Measurements from ENCODE around the gene EPHA6.

EPHA6 gene

DNA sequence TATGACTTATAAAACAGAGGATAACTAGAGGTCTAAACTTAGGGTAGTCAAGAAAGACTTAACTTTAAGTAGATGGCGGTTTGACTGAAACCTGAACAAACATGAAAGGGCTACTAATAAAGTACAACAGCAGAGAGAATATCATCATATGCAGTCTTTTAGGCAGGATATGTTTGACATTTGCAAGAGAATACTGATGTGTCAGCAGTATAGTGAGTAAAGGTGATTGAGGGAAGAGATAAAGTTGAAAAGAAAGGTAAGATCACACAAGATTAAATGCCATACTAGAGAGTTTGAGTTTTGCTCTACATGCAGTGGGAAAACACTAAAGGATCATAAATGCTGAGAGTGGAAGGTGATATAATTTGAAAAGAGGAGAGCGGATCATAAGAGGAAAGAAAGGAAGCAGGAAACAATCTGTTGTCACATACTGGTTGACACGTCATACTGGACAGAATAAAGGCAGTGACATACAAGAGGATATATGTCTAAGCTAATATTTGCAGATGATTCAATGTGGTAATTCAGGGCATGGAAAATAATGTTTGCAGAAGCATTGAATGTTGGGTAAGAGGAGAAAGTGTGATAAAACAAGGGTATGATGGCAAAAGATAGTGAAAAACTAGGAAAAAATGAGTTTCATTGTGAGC, 223.0 kb downstream of the EPHA6 start:
- DNase-seq: no peak

GRCh38 chr3:97043411-97043810, 229.0 kb downstream of the EPHA6 start:
- DNase-seq: no peak

DNA sequence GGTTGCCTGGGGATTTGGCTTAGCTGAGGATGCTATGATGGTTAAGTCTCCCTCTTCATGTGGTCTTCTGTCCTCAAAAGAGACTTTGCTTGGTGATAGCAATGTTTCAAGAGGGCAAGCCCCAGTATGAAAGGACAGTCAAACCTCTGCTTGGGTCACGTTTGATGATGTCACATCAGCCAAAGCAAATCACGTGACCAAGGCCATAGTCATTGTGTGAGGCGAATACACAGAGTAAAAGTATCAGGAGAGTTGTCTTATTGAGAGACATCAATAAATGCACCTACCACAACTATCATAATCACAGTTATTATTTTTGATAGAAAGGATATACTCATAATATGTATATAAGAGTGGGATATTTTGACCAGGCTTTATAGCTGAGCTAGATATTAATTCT, 243.0 kb downstream of the EPHA6 start:
- DNase-seq: no peak

DNA sequence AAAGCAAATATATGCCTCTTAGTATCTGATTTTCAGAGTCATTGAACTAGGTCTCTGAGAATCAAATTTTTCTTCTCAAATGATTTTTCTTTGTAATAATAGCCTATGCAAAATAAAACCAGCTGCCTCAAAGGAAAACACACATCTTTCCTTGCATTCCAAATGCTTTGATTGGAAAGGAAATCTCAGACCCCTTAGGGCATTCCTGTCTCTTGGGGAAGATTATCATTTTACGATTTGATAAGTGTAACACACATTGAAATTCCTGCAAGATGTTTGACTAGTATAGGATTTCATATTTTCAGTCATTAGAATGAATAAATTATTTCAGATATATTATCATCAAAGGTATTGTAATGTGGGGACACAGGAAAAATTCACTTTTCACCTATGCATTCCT, 244.8 kb downstream of the EPHA6 start:
- no peak for DNase-seq

DNA sequence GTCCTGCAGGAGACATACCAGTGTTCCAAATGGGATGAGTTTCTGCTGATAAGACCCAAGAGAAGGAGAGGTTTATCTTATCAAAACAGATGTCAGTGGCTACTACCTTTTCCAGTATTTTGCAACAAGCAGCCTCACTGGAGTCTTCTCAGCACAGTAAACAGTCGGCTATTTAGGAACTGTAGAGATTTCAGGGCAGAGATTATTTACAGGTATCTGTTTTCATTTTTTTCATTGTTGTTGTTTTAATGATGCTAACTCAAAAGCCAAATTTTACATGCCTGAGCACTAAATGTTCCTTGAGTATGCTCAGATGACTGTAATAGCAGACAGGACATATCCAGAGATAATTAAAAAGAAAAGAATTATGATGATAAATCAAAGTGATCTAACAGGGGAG, 252.1 kb downstream of the EPHA6 start:
- DNase-seq: no peak

DNA sequence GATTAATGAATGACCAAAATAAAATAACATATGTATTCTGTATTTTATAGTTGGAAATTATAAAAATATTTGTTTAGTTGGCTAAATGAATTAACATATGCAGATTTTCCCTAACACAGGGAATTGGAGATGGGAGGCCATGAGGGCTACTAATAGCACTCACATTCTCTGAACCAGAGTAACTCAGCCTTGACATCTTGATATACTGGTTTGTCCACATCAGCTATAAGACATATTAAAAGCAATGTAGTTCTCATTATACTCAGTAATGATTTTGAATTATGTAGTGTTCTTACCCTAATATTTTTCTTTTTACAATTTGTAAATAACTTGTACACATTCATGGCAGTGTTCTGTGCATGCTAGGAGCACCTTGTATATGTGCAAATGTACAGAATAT, 255.9 kb downstream of the EPHA6 start:
- DNase-seq: no peak

DNA sequence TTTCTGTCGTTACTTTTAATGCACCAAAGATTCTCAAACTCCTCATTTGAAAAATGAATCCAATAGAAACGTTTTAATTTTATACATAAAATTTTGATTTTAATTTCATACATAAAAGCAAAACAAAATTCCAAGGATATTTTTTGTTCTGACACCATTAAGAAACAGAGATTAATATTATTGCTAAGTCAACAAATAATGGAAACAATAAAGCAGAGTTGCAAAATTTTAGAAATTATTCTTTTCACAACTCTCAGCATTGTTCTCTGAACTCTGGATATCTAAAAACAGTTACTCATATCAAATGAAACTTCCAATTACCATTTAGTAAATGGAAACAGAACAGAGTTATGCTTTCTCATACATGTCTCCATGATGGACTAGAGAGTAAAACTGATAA, 260.2 kb downstream of the EPHA6 start:
- DNase-seq: no peak

DNA sequence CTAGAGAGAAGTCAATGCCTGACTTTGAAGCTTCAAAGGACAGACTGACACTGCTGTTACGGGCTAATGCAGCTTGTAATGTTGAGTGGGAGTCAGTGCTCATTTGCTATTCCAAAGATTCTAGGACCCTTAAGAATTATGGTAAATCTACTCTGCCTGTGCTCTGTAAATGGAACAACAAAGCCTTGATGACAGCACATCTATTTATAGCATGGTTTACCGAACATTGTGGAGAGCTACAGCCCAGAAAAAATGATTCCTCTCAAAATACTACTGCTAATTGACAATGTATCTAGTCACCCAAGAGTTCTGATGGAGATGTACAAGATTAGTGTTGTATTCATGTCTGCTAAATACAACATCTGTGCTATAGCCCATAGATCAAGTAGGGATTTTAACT, 262.3 kb downstream of the EPHA6 start:
- DNase-seq: no peak

DNA sequence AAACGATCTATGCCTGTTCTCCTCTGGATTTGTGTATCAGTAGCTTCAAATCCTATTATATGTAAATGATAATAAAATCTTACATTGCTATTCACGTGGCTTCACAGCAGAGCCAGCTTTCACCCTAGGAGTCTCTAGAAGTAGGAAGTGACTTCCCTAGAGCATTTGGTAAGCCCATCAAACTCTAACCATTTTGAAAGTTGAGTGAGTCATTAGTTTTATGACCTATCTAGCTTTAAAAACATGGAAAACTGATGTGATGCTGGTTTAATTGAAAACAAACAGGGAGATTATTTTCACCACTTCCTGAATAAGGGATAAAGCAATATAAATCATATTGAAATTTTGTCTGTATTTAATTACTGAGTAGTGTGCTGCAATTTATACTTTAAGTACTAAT, 275.2 kb downstream of the EPHA6 start:
- no peak for DNase-seq

DNA sequence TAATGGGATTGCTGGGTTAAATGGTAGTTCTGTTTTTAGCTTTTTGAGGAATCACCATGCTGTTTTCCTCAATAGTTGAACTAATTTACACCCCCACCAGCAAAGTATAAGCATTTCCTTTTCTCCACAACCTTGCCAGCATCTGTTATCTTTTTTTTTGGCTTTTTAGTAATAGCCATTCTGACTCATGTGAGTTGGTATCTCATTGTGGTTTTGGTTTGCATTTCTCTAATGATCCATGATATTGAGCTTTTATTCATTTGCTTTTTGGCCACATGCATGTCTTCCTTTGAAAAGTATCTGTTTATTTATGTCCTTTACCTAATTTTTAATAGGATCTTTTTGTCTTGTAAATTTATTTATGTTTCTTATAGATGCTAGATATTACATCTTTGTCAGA, 288.2 kb downstream of the EPHA6 start:
- DNase-seq: no peak

GRCh38 chr3:97105989-97106651, 291.7 kb downstream of the EPHA6 start:
- no peak for DNase-seq

GRCh38 chr3:97106652-97106989, 292.2 kb downstream of the EPHA6 start:
- no peak for DNase-seq

GRCh38 chr3:97108136-97108535, 293.7 kb downstream of the EPHA6 start:
- DNase-seq: no peak

GRCh38 chr3:97111244-97111643, 296.9 kb downstream of the EPHA6 start:
- DNase-seq: no peak

DNA sequence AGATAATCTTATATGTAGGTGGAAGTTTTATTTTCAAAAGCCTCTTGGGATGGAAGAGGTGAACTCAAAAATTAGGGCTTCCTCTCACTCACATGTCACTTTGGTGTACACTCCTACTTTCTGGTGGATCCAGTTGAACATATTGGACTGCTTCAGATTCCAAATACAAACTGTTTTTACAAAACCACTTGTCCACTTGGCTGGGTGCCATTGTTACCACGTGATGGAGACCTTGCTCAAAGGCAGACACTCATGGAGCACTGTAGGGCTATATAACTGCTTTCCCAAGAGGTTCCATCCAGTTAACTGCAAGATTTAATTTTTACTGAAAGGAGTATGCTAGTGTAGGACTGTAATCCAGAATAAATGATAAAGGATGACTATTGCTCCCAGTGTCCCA, 307.0 kb downstream of the EPHA6 start:
- DNase-seq: no peak

- no peak for DNase-seq
Observed at GRCh38 chr3:97125902-97126499, 311.6 kb downstream of the EPHA6 start.

DNA sequence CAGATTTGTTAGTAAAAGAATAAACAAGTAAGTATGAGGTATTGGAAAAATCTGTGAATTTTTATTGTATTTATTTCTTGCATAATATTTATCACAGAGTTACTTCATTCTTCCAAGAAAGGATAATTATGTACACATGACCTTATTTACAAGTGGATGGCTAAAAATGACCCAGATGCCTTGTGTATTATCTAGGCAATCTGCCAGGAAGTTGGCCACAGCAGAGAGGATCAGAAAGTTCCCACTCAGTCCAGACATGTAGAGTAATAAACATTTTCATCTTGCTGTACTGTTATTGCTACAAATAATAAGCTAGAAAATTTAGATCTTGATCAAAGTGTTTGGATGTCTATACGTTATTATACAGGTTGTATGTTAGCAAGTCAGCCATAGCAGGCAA, 317.1 kb downstream of the EPHA6 start:
- DNase-seq: no peak

DNA sequence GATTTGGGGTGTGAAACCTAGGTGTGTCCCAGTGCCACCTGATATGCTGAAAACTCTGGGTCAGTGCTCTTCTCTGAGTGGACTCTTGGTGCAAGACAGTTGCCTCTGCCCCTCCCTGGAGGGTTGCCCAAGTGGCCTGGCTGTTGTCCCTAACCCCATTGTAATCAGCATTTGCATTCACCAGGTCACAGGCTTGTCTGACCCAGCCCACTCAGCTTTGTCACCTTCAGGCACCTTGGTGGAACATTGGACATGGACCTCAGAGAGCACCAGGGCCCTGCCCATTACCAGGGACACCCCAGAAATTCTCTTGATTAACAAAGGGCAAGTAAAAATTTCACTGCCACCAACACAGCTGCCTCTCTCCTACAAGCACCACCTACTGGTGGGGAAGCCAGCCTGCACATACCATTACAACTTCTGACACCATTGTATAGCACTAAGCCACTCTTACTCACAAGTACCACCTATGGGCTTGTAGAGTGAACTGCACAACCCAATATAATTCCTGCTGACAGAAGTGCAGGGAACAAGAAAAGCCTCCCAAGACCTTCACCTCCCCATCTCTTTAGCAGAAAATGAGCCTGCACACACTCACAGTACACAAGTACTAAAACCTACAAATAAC, 324.6 kb downstream of the EPHA6 start:
- no peak for DNase-seq

- no peak for DNase-seq
Observed at GRCh38 chr3:97148931-97149330, 334.5 kb downstream of the EPHA6 start.

GRCh38 chr3:97161169-97161568, 346.8 kb downstream of the EPHA6 start:
- no peak for DNase-seq

DNA sequence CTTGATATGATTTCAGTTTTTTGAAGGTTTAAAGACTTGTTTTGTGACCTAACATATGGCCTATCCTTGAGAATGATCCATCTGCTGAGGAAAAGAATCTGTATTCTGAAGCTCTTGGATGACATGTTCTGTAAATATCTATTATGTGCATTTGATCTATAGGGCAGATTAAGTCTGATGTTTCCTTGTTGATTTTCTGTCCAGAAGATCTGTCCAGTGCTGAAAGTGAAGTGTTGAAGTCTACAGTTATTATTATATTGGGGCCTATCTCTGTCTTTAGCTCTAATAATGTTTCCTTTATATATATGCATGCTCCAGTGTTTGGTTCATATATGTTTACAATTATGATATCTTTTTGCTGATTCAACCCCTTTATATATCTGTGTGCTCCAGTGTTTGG, 362.8 kb downstream of the EPHA6 start:
- no peak for DNase-seq

DNA sequence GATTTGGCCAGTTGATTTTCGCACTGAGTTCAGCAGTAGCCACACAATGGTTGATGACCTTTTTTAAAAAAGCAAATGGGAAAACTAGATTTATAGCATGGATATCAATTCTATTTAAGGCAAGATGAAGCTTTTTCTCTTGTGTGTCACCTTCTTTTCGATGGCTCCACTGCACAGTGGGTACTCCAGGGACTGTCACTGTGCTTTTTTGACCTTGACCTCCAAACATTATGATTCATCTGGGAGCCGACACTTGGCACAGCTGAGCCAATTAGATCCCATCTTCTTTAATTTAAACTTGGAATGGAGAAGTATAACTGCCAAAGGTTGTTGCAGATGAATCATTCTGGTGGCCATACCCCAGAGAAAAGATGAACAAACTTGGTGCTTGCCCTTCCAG, 367.3 kb downstream of the EPHA6 start:
- no peak for DNase-seq

- no peak for DNase-seq
Observed at GRCh38 chr3:97187771-97188170, 373.4 kb downstream of the EPHA6 start.

DNA sequence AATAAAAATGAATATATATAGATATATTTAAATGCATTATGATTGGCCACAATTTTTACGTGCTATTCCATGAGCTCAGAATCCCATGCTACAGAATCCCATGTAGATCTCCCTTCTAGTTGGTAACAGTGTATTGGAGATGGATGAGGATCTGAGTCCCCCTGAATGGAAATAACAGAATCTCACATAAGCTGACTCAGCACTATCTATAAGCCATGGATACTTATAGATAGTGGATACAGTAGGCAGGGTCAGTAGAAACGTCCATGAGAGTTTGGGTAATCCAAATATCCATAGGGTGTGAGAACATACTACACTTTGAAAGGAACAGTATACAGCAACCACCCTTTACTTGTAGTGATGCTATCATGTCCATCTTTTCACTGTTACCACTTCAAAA, 375.4 kb downstream of the EPHA6 start:
- DNase-seq: no peak
